PC-3 (cell line): ENCODE data around the gene FAM81A.

Experiments
- CTCF ChIP-seq: fragments of 300-600 bp; sonication (generic); conservative IDR thresholded peaks from 2 replicates; pipeline ENCODE4 v1.5.1; 2017; ENCODE audit warnings: antibody characterized with exemption, low read depth, mild to moderate bottlenecking, low read length
- EZH2 ChIP-seq: fragments of 300-600 bp; sonication (generic); IDR thresholded peaks from one replicate; pipeline ENCODE4 v1.6.1; 2017; ENCODE audit warnings: antibody characterized with exemption, mild to moderate bottlenecking, low read length; ENCODE audit not compliant: unreplicated experiment
- EZH2phosphoT487 ChIP-seq: fragments of 300-600 bp; sonication (generic); IDR thresholded peaks from 2 replicates; pipeline ENCODE4 v1.6.1; 2018; ENCODE audit warnings: mild to moderate bottlenecking, antibody characterized with exemption, low read length, borderline replicate concordance

GRCh38 chr15:59456114-59456513 is 18.1 kb downstream of the FAM81A start:
- TF ChIP-seq CTCF (no peak), EZH2 (no peak), EZH2phosphoT487 (no peak)
